Raji (cell line): ENCODE measurements around the gene SNAP25.

Source experiments
- POLR2A ChIP-seq: IDR thresholded peaks from 2 replicates; pipeline ENCODE4 v1.6.1; 2011; ENCODE audit warnings: low read depth, low read length, control low read depth; ENCODE audit not compliant: insufficient read depth

SNAP25 gene

DNA sequence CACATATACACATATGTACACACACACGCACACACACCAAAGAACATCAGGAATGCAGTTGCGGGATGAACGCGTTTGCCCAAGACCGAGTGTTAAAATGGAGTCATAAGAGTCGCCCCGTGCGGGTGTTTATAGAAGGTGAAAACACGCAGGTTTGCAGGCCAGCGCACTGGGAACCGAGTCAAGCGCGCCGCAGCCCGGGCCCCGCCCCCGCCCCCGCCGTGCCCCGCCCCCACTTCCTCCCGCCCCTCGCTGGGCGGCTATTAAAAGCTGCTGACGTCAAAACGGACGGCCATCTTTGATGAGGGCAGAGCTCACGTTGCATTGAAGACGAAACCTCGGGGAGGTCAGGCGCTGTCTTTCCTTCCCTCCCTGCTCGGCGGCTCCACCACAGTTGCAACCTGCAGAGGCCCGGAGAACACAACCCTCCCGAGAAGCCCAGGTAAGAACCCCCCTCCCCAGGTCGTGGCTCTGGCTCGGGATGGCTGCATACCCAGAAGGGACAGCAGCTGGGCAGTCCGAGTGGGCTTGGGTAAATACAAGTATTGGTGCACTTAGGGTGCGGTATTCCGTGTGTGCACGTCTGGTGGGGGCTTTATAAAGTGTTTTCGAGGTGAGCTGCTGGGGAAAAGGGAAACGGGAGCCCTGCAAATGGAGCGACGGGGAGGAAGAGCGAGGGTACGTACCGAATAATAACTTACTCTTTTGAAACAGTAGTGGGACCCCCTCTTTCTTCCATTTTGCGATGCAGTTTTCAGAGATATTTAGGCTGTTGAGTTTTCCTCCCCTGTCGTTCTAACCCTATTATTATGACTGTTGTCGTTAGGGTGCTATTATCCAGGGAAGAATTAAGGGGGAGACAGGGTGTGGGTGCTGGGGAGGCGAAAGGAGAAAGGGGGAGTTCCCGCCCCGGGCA, at the start of gene SNAP25:
Gene SNAP25, plus strand, starts transcription at position 295 of the 916 bp plus-strand sequence. CDS start 56,662 bp downstream, outside the sequence.
- no peak for TF ChIP-seq POLR2A

DNA sequence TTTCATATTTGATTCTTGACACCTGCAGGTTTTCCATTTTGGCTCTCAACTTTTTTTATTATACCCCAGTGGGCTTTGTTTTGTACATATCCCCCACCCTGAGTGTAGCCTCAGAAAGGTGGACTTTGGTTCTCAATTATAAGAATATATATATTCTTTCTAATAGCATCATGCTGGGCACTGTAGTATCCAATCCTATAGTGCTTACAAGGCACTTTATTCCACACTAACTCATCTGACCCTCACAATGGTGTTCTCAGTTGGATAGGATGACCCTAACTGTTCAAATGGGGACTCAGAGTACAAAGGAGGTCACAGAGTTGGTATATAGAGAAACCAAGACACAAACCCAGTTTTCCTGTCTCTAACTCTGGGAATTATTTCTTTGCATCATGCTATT, 48.9 kb upstream of the SNAP25 start:
- no peak for TF ChIP-seq POLR2A

DNA sequence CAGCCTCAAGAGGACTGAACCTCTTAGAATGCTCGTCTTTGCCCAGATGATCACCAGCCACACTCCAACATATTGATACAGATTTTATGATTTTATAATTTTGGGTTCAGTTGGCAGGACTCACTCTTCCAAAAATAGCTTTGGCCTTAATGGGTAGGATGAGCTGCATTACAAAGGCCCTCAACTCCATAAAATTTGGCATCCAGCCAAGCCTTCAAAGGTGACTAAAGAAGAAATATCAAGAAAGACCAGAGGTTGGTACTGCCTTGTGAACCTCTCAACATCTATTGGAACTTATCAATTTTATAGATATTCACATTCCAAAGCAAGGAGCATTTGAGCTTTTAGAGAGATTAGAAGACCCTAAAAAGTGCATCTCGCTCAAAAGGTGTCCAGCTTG, 48.4 kb upstream of the SNAP25 start:
- no peak for TF ChIP-seq POLR2A

DNA sequence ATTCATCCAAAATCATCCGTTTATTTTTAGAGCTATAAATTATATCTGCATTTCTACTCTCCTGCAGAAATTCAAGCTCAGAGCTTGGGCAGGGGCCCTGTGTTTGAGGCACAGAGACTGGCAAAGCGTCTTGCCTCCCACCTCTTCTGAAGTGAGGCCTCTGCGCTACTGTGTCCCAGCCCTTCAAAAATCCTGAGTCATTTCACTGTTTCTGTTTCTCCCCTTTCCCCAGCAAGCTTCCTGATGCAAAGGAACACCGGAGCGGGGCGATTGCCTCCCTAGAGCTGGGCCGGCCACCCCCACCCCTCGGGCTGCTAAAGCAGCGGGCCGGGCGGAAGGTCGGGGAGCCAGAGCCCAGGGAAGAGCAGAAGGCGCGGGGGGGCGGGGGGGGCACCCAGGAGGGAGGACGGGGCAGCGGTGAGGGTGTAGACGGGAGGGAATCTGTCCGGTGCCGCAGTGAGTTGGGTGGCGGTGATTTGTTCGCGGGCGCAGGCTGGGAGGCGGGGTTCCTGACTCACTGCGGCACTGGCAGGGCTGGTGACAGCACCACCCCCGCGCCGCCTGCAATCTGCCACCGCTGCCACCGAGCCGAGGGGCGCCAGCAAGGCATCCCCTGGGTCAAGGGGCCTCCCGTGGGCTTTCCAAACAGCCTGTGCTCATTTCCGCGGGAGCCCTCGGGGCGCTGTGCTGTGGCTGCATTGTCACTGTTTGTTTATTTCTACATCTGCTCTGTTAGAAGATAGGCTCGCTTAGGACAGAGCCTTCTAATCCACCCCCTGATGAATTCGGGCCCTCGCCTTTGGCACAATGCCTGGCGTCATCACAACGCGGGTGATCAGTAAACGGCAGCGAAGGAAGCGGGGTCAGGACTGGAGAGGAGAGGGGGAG, 46.5 kb upstream of the SNAP25 start:
- TF ChIP-seq POLR2A, result no peak

DNA sequence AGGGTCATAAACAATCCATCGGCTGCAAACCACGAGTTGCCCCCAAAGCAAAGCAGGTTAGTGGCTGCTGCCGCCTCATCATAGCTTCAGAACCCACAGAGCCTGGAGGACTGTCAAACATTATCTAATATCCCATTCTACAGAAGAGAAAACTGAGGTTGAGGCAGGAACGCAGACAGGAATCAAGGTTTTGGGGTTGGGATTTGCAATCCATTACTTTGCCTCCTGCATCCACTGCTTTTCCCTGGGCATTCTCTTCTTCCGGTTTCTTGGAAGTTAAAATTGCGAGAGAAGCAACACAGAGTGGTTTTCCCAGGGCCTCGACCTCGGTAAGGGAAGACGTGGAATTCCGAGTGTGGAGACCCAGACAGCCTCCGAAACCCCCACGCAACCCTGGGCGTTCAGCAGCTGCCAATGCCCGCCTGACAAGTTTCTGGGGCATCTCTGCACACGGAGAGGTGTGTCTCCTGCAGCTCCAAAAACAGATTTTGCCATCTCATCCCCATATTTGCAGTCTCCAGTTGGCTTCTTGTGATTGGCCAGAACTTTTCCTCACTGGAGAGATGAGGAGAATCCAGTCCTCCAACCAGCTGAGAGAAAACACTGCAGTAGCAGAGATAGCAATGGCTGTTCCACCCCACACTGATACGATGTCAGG, 45.5 kb upstream of the SNAP25 start:
- TF ChIP-seq POLR2A, result no peak

DNA sequence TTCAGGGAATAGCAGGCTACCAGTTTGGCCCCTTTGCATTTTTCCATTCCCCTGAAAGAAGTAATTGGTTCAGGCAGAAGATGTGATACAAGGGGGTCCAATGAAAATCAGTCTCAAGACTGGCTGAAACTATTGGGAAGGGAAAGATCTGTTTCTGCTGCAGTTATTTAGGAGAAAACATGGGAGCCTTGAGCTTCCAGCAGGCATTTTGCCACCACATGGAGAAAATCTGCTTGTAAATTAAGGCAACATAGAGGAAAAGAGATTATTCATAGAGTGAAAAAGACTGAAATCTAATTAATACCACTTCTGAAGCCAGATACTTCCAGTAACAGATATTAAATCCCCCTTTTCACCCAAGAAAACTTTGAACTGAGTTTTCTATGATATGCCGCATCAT, 44.2 kb upstream of the SNAP25 start:
- no peak for TF ChIP-seq POLR2A

DNA sequence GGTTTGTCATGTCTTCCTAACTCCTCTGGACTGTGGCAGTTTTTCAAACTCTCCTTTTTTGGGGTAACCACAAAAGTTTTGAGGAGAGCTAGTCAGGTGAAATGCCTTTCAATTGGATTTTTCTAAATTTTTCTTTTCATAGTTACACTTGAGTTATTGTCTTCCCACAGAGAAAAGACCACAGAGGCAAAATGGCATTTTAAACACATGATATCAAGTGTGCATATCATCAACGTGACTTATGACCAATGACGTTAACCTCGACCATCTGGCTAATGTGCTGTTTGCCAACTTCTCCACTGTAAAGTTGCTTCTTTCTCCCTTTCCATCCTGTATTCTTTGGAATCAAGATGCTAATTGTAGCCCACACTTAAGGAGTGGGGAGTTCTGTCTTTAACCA, 41.3 kb upstream of the SNAP25 start:
- no peak for TF ChIP-seq POLR2A

- TF ChIP-seq POLR2A, result no peak
Measured at GRCh38 chr20:10178091-10178490, 40.5 kb upstream of the SNAP25 start.

GRCh38 chr20:10178727-10179313, 39.8 kb upstream of the SNAP25 start:
- TF ChIP-seq POLR2A, result no peak

DNA sequence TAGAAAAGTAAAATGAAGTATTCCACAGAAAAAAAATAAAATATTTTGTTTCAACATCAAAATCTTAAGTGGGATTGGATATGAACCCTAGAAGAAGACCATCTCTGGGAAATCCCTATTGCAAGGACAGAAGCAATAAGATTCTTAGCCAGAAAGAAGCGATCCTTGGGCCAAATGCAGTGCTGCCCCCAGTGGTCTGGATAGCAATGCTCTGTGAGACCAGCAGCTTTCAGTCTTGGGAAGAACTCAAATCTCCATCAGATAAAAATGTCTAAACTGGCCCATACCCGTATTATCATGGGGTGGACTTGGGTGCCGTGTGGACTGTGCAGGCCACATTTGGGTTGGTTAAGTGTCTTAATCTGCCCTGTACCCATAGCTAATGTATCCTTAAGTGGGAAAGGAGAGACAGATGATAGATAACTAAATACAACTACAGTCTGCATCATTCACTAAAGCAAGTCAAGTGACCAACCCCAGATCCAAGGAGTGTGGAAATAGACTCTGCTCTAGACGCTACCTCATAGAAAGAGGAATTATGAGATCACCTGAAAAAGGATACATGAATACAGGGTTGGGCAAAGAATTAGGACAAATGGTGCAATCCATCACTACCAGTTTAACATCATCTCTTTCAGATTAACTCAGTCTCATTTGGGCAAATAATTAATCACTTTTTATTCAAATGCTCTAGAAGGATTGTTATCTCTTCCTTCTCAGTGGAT, 38.9 kb upstream of the SNAP25 start:
- no peak for TF ChIP-seq POLR2A

DNA sequence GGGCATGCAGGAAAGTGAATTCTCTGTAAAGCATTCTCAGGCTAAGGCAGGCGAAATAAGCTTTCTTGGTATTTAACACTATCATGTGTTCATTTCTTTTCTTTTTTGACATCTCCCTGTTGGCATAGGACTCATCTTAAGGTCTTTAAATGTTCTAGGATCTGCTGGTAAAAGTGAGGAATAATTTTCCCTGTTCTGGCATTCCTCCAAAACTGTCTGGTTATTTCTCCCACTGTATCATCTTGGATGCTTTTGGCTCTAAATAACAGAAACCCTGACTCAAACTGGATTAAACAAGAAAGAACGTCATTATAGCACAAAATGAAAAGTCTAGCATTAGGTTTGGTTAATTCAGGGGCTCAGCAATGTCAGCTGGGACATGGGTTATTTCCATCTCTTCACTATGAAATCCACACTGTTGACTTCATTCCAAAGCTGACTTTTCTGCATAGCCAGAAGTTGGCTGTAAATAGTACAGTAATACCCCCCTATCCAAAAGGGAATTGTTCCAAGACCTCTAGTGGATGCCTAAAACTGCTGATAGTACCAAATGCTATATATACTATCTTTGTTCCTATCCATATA, 37.9 kb upstream of the SNAP25 start:
- TF ChIP-seq POLR2A, result no peak

DNA sequence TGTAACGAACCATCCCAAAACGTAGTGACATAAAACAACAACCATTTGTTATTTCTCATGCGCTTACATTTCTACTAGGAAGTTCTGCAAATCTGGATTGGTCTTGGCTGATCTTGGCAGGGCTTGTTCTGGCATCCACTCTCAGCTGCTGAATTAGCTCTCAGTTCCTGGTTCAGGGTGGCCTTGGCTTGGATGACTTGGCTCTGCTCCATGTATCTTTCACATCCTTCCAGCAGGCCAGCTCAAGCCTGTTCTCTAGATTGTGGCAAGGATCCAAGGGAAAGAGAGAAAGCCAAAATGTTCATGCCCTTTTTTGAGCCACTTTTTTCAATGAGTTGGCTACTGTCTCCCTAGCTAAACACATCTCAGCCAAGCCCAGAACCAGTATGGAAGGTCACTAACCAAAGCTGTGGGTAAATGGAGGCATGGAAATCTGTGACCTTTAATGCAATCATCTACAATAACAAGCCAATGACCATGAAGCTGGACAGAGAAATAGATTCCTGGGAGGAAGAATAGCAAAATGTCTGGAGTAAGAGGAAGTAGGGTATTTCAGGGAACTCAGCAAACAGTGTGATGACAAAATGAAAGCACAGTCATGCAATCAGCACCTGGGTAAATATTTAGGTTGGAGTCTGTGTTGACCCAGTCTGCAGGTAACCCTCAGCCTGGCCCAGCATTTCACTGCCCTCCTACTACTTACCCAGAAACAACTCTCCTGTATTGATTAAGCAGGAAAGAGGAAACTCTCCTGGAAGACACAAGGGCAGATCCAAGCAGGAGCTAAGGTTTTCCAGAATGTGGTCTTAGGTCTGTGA, 32.7 kb upstream of the SNAP25 start:
- no peak for TF ChIP-seq POLR2A

- no peak for TF ChIP-seq POLR2A
Measured at GRCh38 chr20:10190456-10190855, 28.2 kb upstream of the SNAP25 start.
